ENCODE measurements around the gene SFN. TPM values are rescaled to one million over a fixed set of nuclear protein-coding genes. Genes with fewer than 3 reads are reported as not detected.
"Not testable (repeated sequence)": the region's sequence is repeated elsewhere in the genome, so short reads cannot be mapped to it uniquely, and the experiment has no call there.

Gene SFN
- total RNA-seq, 1 donor from 2014 or later: 0.51 TPM

- DNase-seq: no peak
These were observed 23.2 kb upstream of the SFN start for GRCh38 chr1:26839779-26840178.

DNA sequence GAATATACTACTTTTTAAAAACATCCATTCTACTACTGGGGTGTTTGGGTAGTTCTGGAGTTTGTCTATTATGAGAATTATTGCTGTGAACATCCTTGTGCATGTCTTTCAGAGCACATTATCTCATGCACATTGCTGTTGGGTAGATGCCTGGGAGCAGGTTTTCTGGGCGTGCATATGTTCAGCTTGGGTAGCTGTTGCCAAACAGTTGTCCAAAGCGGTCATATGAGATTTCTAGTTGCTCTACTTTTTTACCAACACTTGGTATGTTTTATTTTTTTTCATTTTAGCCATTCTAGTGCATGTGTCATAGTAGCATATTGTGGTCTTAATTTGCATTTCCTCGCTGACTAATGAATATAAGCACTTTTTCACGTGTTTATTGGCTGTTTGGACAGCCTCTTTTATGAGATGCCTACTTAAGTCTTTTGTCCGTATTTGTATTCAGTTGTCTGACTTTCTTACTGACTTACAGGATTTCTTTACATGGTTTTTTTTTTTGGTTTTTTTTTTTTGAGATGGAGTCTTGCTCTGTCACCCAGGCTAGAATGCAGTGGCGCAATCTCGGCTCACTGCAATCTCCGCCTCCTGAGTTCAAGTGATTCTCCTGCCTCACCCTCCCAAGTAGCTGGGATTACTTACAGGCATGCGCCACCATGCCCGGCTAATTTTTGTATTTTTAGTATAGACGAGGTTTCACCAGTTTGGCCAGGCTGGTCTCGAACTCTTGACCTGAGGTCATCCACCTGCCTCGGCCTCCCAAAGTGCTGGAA is 18.3 kb upstream of the SFN start:
- no peak for DNase-seq

DNA sequence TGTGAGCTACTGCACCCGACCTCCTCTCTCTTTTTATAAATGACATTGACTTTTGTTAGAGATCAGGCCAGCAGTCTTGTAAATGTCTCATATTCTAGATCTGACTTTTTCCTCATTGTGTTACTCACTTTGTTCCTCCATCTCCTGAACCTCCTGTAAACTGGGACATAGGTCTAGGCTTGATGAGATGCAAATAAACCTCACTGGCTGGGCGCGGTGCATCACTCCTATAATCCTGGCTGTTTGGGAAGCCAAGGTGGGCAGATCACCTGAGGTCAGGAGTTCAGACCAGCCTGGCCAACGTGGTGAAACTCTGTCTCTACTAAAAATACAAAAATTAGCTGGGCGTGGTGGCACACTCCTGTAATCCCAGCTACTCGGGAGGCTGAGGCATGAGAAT is 15.1 kb upstream of the SFN start:
- DNase-seq: not testable (repeated sequence)

DNA sequence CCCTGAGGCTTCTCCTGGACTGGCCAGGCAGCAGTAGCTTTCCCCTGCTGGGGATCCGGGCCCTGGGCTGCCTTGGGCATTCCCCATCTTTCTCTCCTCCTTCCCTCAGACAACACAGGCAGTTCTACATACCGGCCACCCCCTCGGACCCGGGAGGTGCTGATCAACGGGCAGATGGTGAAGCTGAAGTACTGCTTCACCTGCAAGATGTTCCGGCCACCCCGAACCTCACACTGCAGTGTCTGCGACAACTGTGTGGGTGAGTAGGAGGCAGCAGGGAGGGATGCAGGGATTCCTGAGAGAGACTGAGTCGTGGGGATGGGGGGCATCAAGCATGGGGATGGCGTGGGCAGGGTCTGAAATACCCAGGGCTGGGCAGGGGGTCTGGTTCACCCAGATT is 14.4 kb upstream of the SFN start:
- DNase-seq: no peak

- DNase-seq: peak; percentile 77
These were observed 13.8 kb upstream of the SFN start for GRCh38 chr1:26848941-26849774.

- DNase-seq: no peak
These were observed 11.8 kb upstream of the SFN start for GRCh38 chr1:26851106-26851684.

DNA sequence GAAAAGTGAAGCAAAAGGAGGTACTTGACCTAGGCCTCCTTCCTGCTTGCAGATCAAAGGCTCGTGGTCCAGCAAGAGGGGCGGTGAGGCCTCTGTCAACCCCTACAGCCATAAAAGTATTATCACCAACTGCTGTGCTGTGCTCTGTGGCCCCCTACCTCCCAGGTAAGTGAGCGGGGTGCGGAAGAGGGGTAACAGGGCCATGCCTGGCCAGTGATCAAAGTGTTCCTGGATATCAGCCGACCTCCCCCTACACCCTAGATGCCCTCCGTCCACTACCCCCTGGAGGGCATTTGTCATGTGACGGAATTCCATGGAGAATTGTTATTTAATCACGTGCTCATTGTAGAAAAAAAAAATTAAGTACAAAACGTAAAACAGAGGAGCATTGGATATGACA is 10.2 kb upstream of the SFN start:
- no peak for DNase-seq

GRCh38 chr1:26853156-26853555 is 9.8 kb upstream of the SFN start:
- DNase-seq: peak; percentile 89

DNA sequence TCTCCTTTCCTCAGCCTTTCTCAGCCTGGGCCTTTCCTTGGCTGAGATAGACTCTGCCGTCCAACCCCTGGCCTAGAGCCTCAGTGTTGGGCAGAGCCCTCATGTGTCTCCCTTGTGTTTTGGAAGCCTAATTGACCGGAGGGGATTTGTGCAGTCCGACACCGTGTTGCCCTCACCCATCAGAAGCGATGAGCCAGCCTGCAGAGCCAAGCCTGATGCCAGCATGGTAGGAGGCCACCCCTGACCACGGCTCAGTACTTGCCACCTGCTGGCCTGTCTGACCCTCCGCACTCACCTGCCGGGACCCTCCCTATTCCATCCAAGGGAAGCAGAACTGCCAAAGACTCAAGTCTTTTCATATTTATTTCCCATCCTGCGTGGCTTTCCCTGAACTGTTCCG is 9.3 kb upstream of the SFN start:
- DNase-seq: no peak

DNA sequence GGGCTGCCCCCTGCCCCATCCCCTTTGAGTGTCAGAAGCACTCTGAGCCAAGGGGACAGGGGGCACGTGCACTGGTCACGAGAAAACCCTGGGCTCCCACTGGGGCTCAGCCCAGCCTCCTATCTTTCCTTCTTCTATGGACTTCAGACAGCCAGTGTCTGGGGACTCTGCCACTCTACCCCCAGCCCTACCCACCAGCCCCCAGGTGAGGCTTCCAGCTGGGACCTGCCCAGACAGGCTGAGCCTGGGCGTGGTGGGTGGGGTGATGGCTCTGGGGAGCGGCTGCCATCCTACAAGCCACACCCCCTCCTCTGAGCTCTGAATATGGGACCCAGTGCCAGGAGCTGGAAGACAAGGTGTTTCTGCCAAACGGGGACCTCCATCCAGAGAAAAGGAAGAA is 8.0 kb upstream of the SFN start:
- no peak for DNase-seq

DNA sequence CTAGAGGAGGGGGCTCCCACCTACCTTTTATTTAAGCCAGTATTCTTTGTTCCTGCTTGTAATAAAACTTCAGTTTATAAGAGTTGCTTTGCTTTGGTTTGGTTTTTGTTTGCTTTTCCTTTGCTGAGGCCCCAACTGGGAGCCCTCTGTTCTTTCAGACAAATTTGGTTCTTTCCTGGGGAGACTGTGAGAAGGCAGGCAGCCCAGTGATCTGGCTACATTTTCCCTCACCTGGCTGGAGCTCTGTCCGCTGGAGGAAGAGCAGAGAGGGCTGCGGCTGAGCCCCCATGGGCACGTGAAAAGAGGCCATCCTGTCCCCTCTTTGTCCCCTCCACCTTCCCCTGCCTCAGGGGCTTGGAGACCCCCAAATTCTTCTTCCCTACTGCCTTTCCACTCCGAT is 7.3 kb upstream of the SFN start:
- DNase-seq: no peak

DNA sequence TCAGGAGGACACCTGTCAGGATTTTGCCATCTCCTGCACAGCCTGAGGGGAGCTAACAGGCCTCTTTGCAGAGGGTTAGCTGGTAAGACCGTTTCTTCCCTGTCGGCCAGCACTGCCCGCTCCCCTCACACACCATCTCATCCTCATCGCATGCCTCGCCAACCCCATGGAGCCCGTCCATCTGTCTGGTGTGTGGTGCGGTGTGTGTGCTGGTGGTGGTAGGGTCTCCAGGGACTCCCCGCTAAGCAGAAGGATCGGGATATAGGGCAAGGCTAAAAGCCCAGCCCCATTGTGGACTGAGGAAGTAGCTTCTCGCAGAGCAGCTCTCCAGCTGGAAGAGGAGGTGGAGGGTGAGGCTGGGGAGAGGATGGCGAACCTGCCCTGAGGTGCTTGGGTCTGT is 6.8 kb upstream of the SFN start:
- no peak for DNase-seq

GRCh38 chr1:26856604-26857469 is 6.1 kb upstream of the SFN start:
- DNase-seq: no peak

GRCh38 chr1:26857473-26858060 is 5.4 kb upstream of the SFN start:
- no peak for DNase-seq

GRCh38 chr1:26858160-26858559 is 4.8 kb upstream of the SFN start:
- no peak for DNase-seq

DNA sequence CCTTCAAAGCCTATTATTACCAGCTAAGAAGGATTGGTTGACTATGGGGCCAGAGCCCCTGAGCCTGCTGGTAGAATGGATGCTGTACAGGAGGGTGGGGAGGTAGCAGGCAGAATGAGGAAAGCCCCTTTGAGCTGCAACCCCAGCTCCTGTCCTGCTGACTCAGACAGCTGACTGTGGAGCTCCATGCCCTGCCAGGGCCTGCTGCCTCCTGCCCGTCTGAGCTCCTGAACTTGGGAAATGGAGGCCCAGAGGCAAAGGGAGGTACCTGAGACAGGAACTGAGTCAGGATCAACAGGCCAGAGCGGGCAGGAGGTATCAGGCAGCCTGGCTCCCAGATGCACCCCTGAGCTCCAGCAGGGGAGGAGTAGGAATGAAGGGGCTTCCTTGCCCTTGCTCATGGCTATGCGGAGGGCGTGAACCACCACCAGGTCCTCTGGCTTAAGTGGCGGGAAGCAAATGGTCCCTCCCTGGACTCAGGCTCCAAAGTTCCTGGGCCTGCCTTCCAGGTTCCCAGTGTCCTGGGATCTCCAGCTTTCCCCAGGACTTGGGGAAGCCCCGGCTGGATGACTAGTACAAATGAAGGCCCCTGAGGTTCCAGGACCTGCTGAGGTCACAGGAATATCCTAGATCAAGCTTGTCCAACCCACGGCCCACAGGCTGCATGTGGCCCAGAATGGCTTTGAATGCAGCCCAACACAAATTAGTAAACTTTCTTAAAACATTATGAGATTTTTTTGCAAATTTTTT is 3.9 kb upstream of the SFN start:
- DNase-seq: no peak

DNA sequence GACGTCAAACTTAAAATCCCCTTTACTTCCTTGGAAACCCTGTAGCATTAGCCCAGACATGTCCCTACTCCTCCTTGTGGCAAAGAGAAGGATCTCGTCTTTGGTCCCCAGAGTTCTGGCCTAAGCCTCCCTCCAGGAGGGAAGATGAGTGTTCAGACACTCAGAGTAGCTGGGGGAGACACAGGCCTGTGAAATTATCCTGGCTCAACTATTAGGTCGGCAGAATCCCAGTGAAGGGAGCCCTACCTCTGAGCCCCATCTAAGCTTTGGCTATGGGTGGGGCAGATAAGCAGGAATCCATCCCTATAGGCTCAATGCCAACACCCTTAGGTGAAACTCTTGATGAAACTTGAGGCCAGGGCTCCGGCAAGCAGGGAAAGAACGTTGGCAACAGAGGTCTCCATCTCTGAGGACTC is 1.7 kb upstream of the SFN start:
- DNase-seq: peak; percentile 29

- DNase-seq: no peak
These were observed 1.0 kb upstream of the SFN start for GRCh38 chr1:26861889-26862378.

DNA sequence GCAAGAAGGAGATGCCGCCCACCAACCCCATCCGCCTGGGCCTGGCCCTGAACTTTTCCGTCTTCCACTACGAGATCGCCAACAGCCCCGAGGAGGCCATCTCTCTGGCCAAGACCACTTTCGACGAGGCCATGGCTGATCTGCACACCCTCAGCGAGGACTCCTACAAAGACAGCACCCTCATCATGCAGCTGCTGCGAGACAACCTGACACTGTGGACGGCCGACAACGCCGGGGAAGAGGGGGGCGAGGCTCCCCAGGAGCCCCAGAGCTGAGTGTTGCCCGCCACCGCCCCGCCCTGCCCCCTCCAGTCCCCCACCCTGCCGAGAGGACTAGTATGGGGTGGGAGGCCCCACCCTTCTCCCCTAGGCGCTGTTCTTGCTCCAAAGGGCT is 732 bp downstream of the SFN start:
- DNase-seq: no peak

DNA sequence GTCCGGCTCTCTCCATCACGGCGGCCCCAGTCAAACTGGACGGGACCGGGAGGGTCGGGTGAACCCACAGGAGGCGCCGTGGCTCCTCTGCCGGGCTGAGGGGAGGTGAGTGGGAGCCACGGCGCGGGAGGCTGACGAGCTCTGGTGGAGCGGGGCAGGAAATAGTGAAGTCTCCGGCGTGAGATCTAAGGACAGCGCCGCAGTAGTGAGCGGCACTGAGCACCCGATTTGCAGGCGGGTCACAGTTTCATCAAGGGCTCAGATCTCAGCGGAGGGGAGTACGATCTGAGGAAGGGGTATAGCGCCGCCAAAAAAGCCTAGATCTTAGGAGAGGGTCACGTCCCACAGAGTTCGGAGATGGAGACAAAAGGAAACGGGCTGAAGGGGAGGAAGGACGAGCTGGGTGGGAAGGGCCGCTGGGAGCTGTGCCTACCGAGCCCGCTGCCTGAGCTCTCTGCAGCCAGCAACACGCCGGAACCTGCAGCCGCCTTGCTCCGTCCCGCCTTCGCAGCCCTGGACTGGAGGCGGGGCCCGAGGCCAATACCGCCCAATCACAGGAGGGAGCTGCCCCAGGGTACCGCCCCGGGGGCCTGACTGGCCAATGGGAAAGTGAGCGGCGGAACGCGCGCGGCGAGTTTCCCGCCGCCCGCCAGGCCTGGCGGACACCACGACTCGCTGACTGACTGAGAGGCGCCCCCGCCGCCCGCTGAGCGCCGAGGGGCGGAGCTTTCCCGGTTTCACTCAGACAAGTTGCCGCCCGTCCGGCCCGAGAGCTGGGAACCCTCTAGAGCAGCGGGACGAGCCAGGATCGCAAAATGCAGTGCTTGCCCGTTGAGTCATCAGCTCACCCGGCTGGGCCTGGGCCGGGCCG is 1.9 kb downstream of the SFN start:
- peak; percentile 98 for DNase-seq

All from dermis blood vessel endothelial cell (primary cell).